H1 (cell line): ENCODE measurements around the gene UTS2R. TPM values are rescaled to one million over a fixed set of nuclear protein-coding genes. Genes with fewer than 3 reads are reported as not detected.

Experiments
- CTCF ChIA-PET: fragments of 300-600 bp; sonication (Branson Sonifier 250); formaldehyde crosslinking; loops from one replicate; lab custom pipeline; 2021; ENCODE audit not compliant: partially characterized antibody; lab: Charles Lee
- POLR2A ChIA-PET: fragments of 300-600 bp; sonication (Branson Sonifier 250); formaldehyde crosslinking; loops from one replicate; lab custom pipeline; 2021; ENCODE audit warnings: inconsistent platforms; ENCODE audit not compliant: partially characterized antibody; lab: Charles Lee
- DNase-seq, 2 experiments: peaks; one replicate each; pipeline versions ENCODE4 v3.0.0 to v3.0.0-alpha.2; 2010 to 2022; ENCODE audit warnings: low spot score in 2 of 2, low read depth in 1 of 2, mixed read lengths in 1 of 2
- FAIRE-seq: peaks from 2 replicates; lab custom pipeline; 2011; peaks lifted over from hg19 to GRCh38; lab: Jason Lieb, UNC
- H2AFZ ChIP-seq: 2 replicates; pipeline ENCODE4 v1.8.1; 2012; ENCODE audit warnings: low read length, inconsistent platforms
- H2AK5ac ChIP-seq: 2 replicates; pipeline ENCODE4 v1.6.1; 2013; ENCODE audit warnings: low read depth, low read length
- H2BK120ac ChIP-seq: replicated peaks from 2 replicates; pipeline ENCODE3; 2013; ENCODE audit warnings: low read depth, low read length, inconsistent platforms
- H2BK12ac ChIP-seq: 2 replicates; pipeline ENCODE4 v1.6.1; 2013; ENCODE audit warnings: low read depth, low read length
- H2BK15ac ChIP-seq: 2 replicates; pipeline ENCODE4 v1.6.1; 2013; ENCODE audit warnings: low read length
- H2BK20ac ChIP-seq: 2 replicates; pipeline ENCODE4 v1.6.1; 2013; ENCODE audit warnings: low read length
- H2BK5ac ChIP-seq: 2 replicates; pipeline ENCODE4 v1.6.1; 2013; ENCODE audit warnings: low read depth, low read length
- H3K14ac ChIP-seq: 2 replicates; pipeline ENCODE4 v1.6.1; 2013; ENCODE audit warnings: inconsistent platforms; ENCODE audit not compliant: insufficient read length
- H3K18ac ChIP-seq: 2 replicates; pipeline ENCODE4 v1.6.1; 2013; ENCODE audit warnings: low read length; ENCODE audit errors: extremely low read depth
- H3K23ac ChIP-seq: 2 replicates; pipeline ENCODE4 v1.6.1; 2013; ENCODE audit warnings: inconsistent platforms; ENCODE audit not compliant: insufficient read length
- H3K23me2 ChIP-seq: 2 replicates; pipeline ENCODE4 v1.6.1; 2013; ENCODE audit warnings: low read depth, low read length
- H3K27ac ChIP-seq: 2 replicates; pipeline ENCODE4 v1.6.1; 2011; ENCODE audit warnings: low read depth, low read length, inconsistent platforms
- H3K27me3 ChIP-seq, 4 experiments: replicated peaks in 1 of 4; 1 replicate in 1 of 4; 2 replicates in 3 of 4; pipeline versions ENCODE4 v1.6.1 to v1.8.1; 2011 to 2013; ENCODE audit warnings: low read length in 3 of 4, mild to moderate bottlenecking in 3 of 4, inconsistent platforms in 2 of 4, mixed read lengths in 2 of 4, moderate library complexity in 1 of 4; ENCODE audit not compliant: control insufficient read depth in 3 of 4, insufficient read depth in 3 of 4; ENCODE audit errors: extremely low read depth in 1 of 4
- H3K36me3 ChIP-seq, 4 experiments: 2 replicates each; pipeline versions ENCODE4 v1.6.1 to v1.8.1; 2011 to 2013; ENCODE audit warnings: mild to moderate bottlenecking in 4 of 4, low read length in 3 of 4, moderate library complexity in 2 of 4, control low read depth in 1 of 4, inconsistent platforms in 1 of 4; ENCODE audit not compliant: insufficient read depth in 4 of 4, control insufficient read depth in 2 of 4
- H3K4ac ChIP-seq: replicated peaks from 2 replicates; pipeline ENCODE3; 2013; ENCODE audit warnings: low read length, low read depth, mixed read lengths, inconsistent platforms; ENCODE audit not compliant: insufficient read length
- H3K4me1 ChIP-seq, 4 experiments: replicated peaks in 1 of 4; 1 replicate in 1 of 4; 2 replicates in 3 of 4; pipeline versions ENCODE4 v1.6.1 to v1.8.1; 2011 to 2013; ENCODE audit warnings: low read length in 3 of 4, inconsistent platforms in 2 of 4, mixed read lengths in 1 of 4; ENCODE audit not compliant: insufficient read depth in 4 of 4, control insufficient read depth in 3 of 4
- H3K4me2 ChIP-seq, 2 experiments: 2 replicates each; pipeline versions ENCODE4 v1.6.1 to v1.8.1; 2011 to 2013; ENCODE audit warnings: low read depth in 2 of 2, low read length in 2 of 2, control low read depth in 1 of 2, inconsistent platforms in 1 of 2, mild to moderate bottlenecking in 1 of 2; ENCODE audit not compliant: insufficient read depth in 1 of 2
- H3K4me3 ChIP-seq, 4 experiments: fragments of 200-600, 300-600 bp in 1 of 4; sonication (generic), shearing (Covaris generic), sonication (Bioruptor Twin) in 1 of 4; 2 replicates each; pipeline versions ENCODE4 v1.5.1 to v1.8.1; 2011 to 2016; ENCODE audit warnings: low read length in 4 of 4, low read depth in 3 of 4, control low read depth in 2 of 4, inconsistent platforms in 2 of 4, mild to moderate bottlenecking in 2 of 4, mixed read lengths in 1 of 4, moderate library complexity in 1 of 4; ENCODE audit not compliant: insufficient read depth in 2 of 4; ENCODE audit errors: extremely low read depth in 1 of 4
- H3K56ac ChIP-seq: replicated peaks from 2 replicates; pipeline ENCODE3; 2013; ENCODE audit warnings: low read depth, mild to moderate bottlenecking, mixed read lengths, low read length, inconsistent platforms; ENCODE audit not compliant: insufficient read length
- H3K79me1 ChIP-seq: 2 replicates; pipeline ENCODE4 v1.6.1; 2013; ENCODE audit warnings: low read depth, low read length, control low read depth
- H3K79me2 ChIP-seq, 2 experiments: 2 replicates each; pipeline versions ENCODE4 v1.6.1 to v1.8.1; 2012 to 2013; ENCODE audit warnings: low read length in 2 of 2, mild to moderate bottlenecking in 2 of 2, inconsistent platforms in 1 of 2; ENCODE audit not compliant: insufficient read depth in 2 of 2, control insufficient read depth in 1 of 2
- H3K9ac ChIP-seq, 4 experiments: replicated peaks in 1 of 4; 1 replicate in 1 of 4; 2 replicates in 3 of 4; pipeline versions ENCODE4 v1.6.1 to v1.8.1; 2011 to 2013; ENCODE audit warnings: low read depth in 3 of 4, low read length in 3 of 4, control low read depth in 2 of 4, mild to moderate bottlenecking in 2 of 4, moderate library complexity in 2 of 4, inconsistent platforms in 1 of 4; ENCODE audit errors: extremely low read depth in 1 of 4
- H3K9me3 ChIP-seq, 2 experiments: 2 replicates each; pipeline versions ENCODE4 v1.6.1 to v1.8.1; 2012 to 2013; ENCODE audit warnings: mild to moderate bottlenecking in 2 of 2, moderate library complexity in 2 of 2, control low read depth in 1 of 2, inconsistent platforms in 1 of 2, low read depth in 1 of 2, low read length in 1 of 2, mixed read lengths in 1 of 2; ENCODE audit not compliant: insufficient read depth in 2 of 2
- H4K20me1 ChIP-seq, 2 experiments: replicated peaks in 1 of 2; 2 replicates each; pipeline versions ENCODE3 to v1.8.1; 2011 to 2013; ENCODE audit warnings: inconsistent platforms in 2 of 2, low read length in 2 of 2, mild to moderate bottlenecking in 1 of 2; ENCODE audit not compliant: insufficient read depth in 2 of 2, control insufficient read depth in 1 of 2
- H4K5ac ChIP-seq: 2 replicates; pipeline ENCODE4 v1.6.1; 2013; ENCODE audit warnings: low read length, low read depth, mixed read lengths, inconsistent platforms; ENCODE audit not compliant: insufficient read length
- H4K8ac ChIP-seq: 2 replicates; pipeline ENCODE4 v1.8.0; 2013; ENCODE audit warnings: mild to moderate bottlenecking, moderate library complexity, low read length, inconsistent platforms; ENCODE audit not compliant: insufficient read depth; ENCODE audit errors: extremely low read depth
- H4K91ac ChIP-seq: replicated peaks from 2 replicates; pipeline ENCODE3; 2013; ENCODE audit warnings: low read length, mixed read lengths, inconsistent platforms; ENCODE audit not compliant: insufficient read length
- CBX8 ChIP-seq: fragments of 300-800, 300-1000 bp; sonication (generic); IDR thresholded peaks from 2 replicates; pipeline ENCODE4 v1.7.1; 2016; ENCODE audit warnings: low read depth, low read length, borderline replicate concordance
- EZH2 ChIP-seq: fragments of 200-600 bp; sonication (generic); IDR thresholded peaks from 2 replicates; pipeline ENCODE4 v1.7.1; 2012; ENCODE audit warnings: low read depth, mild to moderate bottlenecking, moderate library complexity, low read length, inconsistent platforms; ENCODE audit not compliant: severe bottlenecking
- FOSL1 ChIP-seq: IDR thresholded peaks from 2 replicates; pipeline ENCODE4 v1.6.1; 2011; ENCODE audit warnings: mild to moderate bottlenecking, low read depth, low read length, moderate library complexity; ENCODE audit not compliant: insufficient read depth
- NANOG ChIP-seq: IDR thresholded peaks from 2 replicates; pipeline ENCODE4 v1.6.1; 2011; ENCODE audit warnings: low read length, low read depth, mild to moderate bottlenecking, inconsistent platforms; ENCODE audit not compliant: insufficient read depth, poor library complexity, severe bottlenecking
- WGBS, 2 experiments: shearing (Covaris generic) in 1 of 2; methylation state at CpG; one replicate each; pipeline versions ENCODE4 v1.1.6 to v1.1.7; 2013 to 2015; ENCODE audit warnings: low lambda C conversion rate in 2 of 2, mixed read lengths in 2 of 2, inconsistent platforms in 1 of 2, low coverage in 1 of 2, missing lambda C conversion rate in 1 of 2; ENCODE audit not compliant: insufficient replicate concordance in 2 of 2, insufficient coverage in 1 of 2, insufficient read length in 1 of 2; ENCODE audit errors: extremely low coverage in 1 of 2, missing lambda C conversion rate in 1 of 2; 5-methylcytosine and 5-hydroxymethylcytosine counted together
- polyA plus RNA-seq, 7 experiments: library from polyadenylated mRNA; depleted of rRNA in 3 of 7; stranded (reverse) in 5 of 7; unstranded in 2 of 7; fragments of >200 nt in 5 of 7; fragments of 200-250 nt in 2 of 7; gene quantifications; 1 replicate in 5 of 7; 2 replicates in 1 of 7; 4 replicates in 1 of 7; pipeline versions ENCODE4 v1.2.1 to v1.2.3, GENCODE V29; 2011 to 2013; ENCODE audit warnings: missing spikeins in 2 of 7, mixed read lengths in 2 of 7
- total RNA-seq: library from RNA; stranded (reverse); fragmentation: NEBNext Ultra II Directional; extraction: Animal tissue kit (Norgen Biotek cat#: 25700); gene quantifications from 2 replicates; pipeline ENCODE4 v1.2.1, GENCODE V29; 2021

UTS2R gene
- total and polyA plus RNA-seq, 2 of the 8 experiments (the other 6 are each of a cell fraction or from before 2014, with no cell fraction given), result 0.27 TPM; not detected in 1

DNA sequence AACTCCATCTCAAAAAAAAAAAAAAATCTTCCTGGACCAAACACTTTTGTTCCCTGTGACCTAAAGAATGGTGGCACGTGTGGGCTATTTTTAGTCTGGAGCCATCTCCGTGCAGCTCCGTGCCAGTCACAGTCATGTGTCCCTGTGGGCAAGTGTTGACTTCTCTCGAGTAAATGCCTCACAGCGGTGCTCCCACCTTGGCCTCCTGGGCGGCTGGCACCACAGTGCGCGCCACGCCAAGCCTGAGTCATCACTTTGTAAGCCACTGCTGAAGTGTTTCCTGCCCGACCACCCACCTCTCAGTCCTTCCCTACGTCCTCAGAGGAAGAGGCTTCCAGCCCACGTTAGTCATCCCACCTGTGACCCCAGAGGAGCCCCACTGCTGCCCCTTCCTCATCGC lies 35.7 kb downstream of the UTS2R start:
- H2BK120ac ChIP-seq, result no peak overlapping the region
- WGBS, 2 experiments, result 90% methylated on average over 13 of the region's 13 CpGs; no CpG with 5 or more reads in 1 of the 2 experiments
- no peaks in the 10 kb centered on the region for H3K9me3 ChIP-seq
- H2AFZ ChIP-seq, result no peak overlapping the region
- H4K8ac ChIP-seq, result no peak overlapping the region
- ChIA-PET POLR2A (no interaction called here), CTCF (interaction anchor here (1.0 to 1.4 kb wide), 3 partner anchors 49 to 85 kb away, joined by 3 to 5 read pairs (median 3); no protein-coding TSS in a partner anchor)
- H3K79me2 ChIP-seq, result no peaks in the 10 kb centered on the region
- no peak overlapping the region for H3K4ac ChIP-seq
- TF ChIP-seq CBX8 (no peak), NANOG (no peak), FOSL1 (no peak), EZH2 (no peak)
- H3K27ac ChIP-seq, result no peak overlapping the region
- H4K91ac ChIP-seq, result no peak overlapping the region
- no peak for FAIRE-seq
- no peak overlapping the region for H3K23ac ChIP-seq
- H2BK5ac ChIP-seq, result no peak overlapping the region
- H3K14ac ChIP-seq, result no peak overlapping the region
- no peak overlapping the region for H4K5ac ChIP-seq
- H3K56ac ChIP-seq, result no peak overlapping the region
- DNase-seq, result no peak
- H3K36me3 ChIP-seq, result peaks cover 0 to 11% (median 2%) of the 10 kb centered on the region in 4 experiments; a peak in 3 of 8 replicates
- H3K18ac ChIP-seq, result no peak overlapping the region
- no peak overlapping the region for H2BK15ac ChIP-seq
- H3K79me1 ChIP-seq, result no peaks in the 10 kb centered on the region
- no peak overlapping the region for H2BK12ac ChIP-seq
- no peak overlapping the region for H3K4me2 ChIP-seq
- no peaks in the 10 kb centered on the region for H3K4me1 ChIP-seq
- no peak overlapping the region for H2AK5ac ChIP-seq
- peaks cover 0 to 1% of the 10 kb centered on the region in 2 experiments for H4K20me1 ChIP-seq
- no peak overlapping the region for H3K9ac ChIP-seq
- no peak overlapping the region for H3K4me3 ChIP-seq
- no peaks in the 10 kb centered on the region for H3K23me2 ChIP-seq
- no peaks in the 10 kb centered on the region for H3K27me3 ChIP-seq
- no peak overlapping the region for H2BK20ac ChIP-seq
